NB4 (cell line): Measurements from ENCODE around the gene KSR1.

Experiments used
- CTCF ChIP-seq: IDR thresholded peaks from one replicate; pipeline ENCODE4 v1.5.1; 2012; ENCODE audit warnings: low read depth, low read length
- POLR2A ChIP-seq: IDR thresholded peaks from 2 replicates; pipeline ENCODE4 v1.6.1; 2011; ENCODE audit warnings: mild to moderate bottlenecking; ENCODE audit not compliant: insufficient read length; ENCODE audit errors: extremely low read depth

GRCh38 chr17:27575096-27575911 lies 119.1 kb downstream of the KSR1 start:
- TF ChIP-seq CTCF = no peak
- no peak for TF ChIP-seq POLR2A
